Measurements from ENCODE around the gene ZC3H12D.

ZC3H12D gene

DNA sequence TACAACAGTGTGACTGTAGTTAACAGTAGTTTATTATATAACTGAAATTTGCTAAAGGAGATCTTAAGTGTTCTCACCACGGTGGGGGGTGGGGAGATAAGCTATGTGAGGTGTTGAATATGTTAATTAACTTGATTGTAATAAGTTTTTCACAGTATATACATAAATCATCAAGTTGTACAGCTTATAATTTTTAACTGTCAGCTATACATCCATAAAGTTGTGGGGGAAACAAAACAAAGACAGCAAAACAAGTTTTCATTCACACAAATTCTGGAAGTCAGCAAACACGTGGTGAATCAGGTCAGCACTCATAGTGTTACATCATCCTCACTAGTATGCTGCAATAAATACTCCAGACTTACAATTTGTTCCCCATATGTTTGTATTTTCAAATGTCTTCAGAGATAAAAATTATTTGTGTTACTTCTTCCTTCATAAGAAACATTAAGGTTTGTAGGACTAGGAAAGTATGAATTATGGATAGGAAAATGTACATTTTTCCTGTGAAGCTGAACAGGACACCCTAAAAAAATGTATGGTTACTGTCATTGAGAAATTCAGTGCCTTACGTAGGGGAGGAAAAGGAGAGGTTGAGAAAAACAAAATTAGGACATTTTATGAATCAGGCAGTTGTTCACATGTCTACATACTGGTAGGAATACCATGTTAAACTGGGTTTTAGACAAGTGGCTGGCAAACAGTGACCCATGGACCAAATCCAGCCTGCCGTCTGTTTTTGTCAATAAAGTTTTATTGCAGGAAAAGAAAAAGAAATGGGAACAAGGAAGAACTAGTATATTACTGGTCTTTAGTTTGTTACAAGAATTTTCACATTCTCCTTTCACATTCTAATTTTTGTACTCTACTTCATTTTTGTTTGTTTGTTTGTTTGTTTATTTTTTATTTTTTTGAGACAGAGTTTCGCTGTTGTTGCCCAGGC, 78.7 kb downstream of the ZC3H12D start:
- DNase-seq = peak; percentile 52

DNA sequence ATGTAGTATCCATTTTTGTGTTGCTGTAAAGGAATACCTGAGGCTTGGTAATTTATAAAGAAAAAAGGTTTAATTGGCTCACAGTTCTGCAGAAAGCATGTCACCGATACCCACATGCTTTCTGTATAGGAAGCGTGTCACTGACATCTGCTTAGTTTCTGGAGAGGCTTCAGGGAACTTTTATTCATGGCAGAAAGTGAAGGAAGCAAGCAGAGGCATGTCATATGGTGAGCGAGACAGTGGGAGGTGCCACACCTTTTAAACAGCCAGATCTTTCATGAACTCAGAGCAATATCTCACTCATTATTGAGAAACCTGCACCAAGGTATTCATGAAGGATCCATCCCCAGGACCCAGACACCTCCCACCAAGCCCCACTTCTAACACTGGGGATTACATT, 81.3 kb downstream of the ZC3H12D start:
- DNase-seq = no peak

DNA sequence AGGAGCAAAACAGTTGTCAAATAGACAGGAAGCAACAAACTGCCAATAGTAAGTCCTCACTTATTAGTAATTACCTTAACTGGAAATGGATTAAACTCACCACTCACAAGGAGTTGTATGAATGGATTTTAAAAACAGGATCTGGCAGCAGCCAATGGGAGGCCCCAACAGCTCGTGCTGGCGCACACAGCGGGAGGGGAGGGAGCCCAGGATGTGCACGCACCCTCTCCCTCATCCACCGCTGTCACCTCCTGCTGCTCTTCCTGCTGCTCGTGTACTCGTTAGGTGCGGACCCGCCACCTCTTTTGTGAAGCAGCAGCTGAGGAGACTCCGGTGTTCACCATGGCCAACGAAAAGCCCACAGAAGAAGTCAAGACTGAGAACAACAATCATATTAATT, 84.8 kb downstream of the ZC3H12D start, which contains the start of gene SUMO4:
Gene SUMO4, plus strand, starts transcription at position 213 of the 400 bp plus-strand sequence. Its CDS starts 130 bp downstream, at position 343.
- DNase-seq = no peak

DNA sequence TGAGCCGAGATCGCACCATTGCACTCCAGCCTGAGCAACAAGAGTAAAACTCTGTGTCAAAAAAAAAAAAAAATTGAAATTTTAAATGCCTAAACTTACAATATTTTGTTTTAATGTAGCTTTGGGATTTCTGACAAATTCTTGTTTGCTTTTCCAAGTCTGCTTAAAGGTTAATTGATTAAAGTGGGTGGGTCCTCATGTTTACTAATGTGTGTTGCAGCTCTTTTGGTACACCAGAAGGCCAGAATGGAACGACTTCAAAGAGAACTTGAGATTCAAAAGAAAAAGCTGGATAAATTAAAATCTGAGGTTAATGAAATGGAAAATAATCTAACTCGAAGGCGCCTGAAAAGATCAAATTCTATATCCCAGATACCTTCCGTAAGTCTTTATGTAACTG, 87.4 kb downstream of the ZC3H12D start:
- no peak for DNase-seq

Measured in HCEC 1CT (cell line).